ENCODE measurements around the gene CPLX1. TPM values are rescaled to one million over a fixed set of nuclear protein-coding genes. Genes with fewer than 3 reads are reported as not detected.

Gene CPLX1
- total RNA-seq, 4 donors from 2014 or later: 1.8 to 2.4 (median 2.4) TPM; not detected in 1

DNA sequence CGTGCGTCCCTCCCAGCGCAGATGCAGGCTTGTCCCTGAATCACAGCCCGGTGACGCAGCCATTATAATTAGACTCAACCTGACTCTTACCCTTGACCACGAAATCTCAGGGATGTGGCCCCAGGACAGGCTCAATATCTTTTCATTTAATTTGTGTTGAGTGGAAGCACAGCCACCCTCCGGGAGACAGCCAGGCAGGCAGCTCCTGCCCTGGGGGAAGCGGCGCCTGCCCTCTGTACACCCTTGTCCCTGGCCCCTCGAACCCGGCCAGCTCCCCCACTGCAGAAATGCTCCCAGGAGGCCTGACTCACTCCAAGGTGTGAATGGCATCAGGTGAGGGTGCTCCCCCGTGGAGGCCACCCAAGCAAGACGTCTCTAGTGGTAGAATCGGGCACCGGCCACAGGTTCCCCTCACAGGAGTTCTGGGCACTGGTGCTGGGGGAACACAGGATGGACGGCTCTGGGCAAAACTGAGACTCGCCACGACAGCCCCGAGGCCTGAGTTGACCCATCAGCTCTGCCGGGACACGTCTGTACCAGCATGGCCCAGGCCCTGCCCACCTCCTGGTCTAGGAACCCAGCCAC is 2.7 kb downstream of the CPLX1 start:
- H3K36me3 ChIP-seq: no peaks in the 10 kb centered on the region
- peaks cover 0 to 92% of the 10 kb centered on the region in 2 donors for H3K27me3 ChIP-seq
- H3K9me3 ChIP-seq: peaks cover 0 to 8% (median 0%) of the 10 kb centered on the region in 4 donors
- H3K4me1 ChIP-seq: peaks cover 0 to 23% (median 6%) of the 10 kb centered on the region in 4 donors
- DNase-seq (ENCODE audit: low spot score in 2 of 2): no peak
- TF ChIP-seq POLR2A (IDR thresholded peaks at IDR 0.05) (no peak), EP300 (IDR thresholded peaks at IDR 0.05) (no peak)
- TF ChIP-seq, protein P1, sequence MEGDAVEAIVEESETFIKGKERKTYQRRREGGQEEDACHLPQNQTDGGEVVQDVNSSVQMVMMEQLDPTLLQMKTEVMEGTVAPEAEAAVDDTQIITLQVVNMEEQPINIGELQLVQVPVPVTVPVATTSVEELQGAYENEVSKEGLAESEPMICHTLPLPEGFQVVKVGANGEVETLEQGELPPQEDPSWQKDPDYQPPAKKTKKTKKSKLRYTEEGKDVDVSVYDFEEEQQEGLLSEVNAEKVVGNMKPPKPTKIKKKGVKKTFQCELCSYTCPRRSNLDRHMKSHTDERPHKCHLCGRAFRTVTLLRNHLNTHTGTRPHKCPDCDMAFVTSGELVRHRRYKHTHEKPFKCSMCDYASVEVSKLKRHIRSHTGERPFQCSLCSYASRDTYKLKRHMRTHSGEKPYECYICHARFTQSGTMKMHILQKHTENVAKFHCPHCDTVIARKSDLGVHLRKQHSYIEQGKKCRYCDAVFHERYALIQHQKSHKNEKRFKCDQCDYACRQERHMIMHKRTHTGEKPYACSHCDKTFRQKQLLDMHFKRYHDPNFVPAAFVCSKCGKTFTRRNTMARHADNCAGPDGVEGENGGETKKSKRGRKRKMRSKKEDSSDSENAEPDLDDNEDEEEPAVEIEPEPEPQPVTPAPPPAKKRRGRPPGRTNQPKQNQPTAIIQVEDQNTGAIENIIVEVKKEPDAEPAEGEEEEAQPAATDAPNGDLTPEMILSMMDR (IDR thresholded peaks at IDR 0.05): no peak
- 55 to 60% methylated on average over 17 to 20 of the region's 21 CpGs for WGBS, 2 donors
- no peak overlapping the region for H3K27ac ChIP-seq
- no peak overlapping the region for H3K4me3 ChIP-seq

GRCh38 chr4:822361-823175 is 3.4 kb downstream of the CPLX1 start:
- 32 to 36% methylated on average over 18 to 24 of the region's 24 CpGs for WGBS, 2 donors
- Histone ChIP-seq H3K4me3 (no peak overlapping the region), H3K27ac (no peak overlapping the region), H3K9me3 (peaks cover 0 to 8% (median 0%) of the 10 kb centered on the region in 4 donors), H3K36me3 (no peaks in the 10 kb centered on the region), H3K27me3 (peaks cover 0 to 92% of the 10 kb centered on the region in 2 donors), H3K4me1 (peaks cover 0 to 23% (median 6%) of the 10 kb centered on the region in 4 donors)
- TF ChIP-seq, protein P1 (IDR thresholded peaks at IDR 0.05): no peak
- no peak for TF ChIP-seq POLR2A (IDR thresholded peaks at IDR 0.05)
- no peak for TF ChIP-seq EP300 (IDR thresholded peaks at IDR 0.05)
- DNase-seq (ENCODE audit: low spot score in 2 of 2): no peak

DNA sequence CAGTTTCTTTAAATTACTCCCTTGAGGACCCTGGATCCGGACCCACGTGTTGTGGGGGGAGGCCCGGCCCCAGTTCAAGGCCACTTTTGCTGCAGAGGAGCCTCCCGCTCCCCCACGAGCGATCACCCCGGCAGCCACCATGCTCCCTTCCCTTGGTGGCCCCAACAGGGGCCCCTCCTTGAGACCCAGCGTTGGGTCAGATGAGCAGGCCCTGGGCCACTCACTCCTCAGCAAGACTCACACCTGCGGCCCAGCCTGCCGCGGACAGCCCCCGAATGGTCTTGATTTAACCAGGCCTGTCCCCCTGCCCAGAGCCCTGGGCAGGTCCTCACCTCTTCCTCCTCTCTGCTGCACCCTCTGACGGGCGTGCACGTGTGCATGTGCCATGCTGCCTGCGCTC is 4.3 kb downstream of the CPLX1 start:
- TF ChIP-seq, protein P1 (IDR thresholded peaks at IDR 0.05): no peak
- TF ChIP-seq POLR2A (IDR thresholded peaks at IDR 0.05) (no peak), EP300 (IDR thresholded peaks at IDR 0.05) (no peak)
- no peak overlapping the region for H3K4me3 ChIP-seq
- no peak for DNase-seq (ENCODE audit: low spot score in 2 of 2)
- H3K4me1 ChIP-seq: peaks cover 0 to 16% (median 2%) of the 10 kb centered on the region in 4 donors
- H3K27ac ChIP-seq: no peak overlapping the region
- 79 to 88% methylated on average over 13 to 16 of the region's 16 CpGs for WGBS, 2 donors
- H3K9me3 ChIP-seq: peaks cover 0 to 8% (median 0%) of the 10 kb centered on the region in 4 donors
- H3K27me3 ChIP-seq: peaks cover 0 to 85% of the 10 kb centered on the region in 2 donors
- no peaks in the 10 kb centered on the region for H3K36me3 ChIP-seq

DNA sequence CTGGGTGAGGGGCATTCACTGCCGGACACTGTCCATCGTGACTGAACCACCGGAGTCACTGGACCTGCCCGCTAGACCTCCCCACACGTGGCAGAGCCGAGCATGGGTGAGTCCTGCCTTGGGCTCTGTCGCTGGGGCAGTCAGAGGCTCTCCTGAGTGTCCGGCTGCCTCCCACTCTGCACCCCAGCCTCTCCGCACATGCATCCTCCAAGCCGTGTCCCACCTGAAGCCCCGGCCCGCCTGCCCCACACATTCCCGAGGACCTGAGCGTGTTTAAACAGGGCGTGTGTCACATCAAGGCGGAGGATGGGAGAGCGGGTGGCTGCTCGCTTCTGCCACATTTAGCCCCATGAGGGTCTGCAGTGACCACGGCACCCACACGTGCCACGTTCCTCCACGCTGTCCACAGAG is 4.7 kb downstream of the CPLX1 start:
- TF ChIP-seq, protein P1 (IDR thresholded peaks at IDR 0.05): no peak
- no peak for TF ChIP-seq EP300 (IDR thresholded peaks at IDR 0.05)
- TF ChIP-seq POLR2A (IDR thresholded peaks at IDR 0.05): no peak
- Histone ChIP-seq H3K27me3 (peaks cover 0 to 87% of the 10 kb centered on the region in 2 donors), H3K36me3 (no peaks in the 10 kb centered on the region), H3K4me1 (peaks cover 0 to 13% (median 0%) of the 10 kb centered on the region in 4 donors), H3K4me3 (no peak overlapping the region), H3K27ac (no peak overlapping the region), H3K9me3 (peaks cover 0 to 8% (median 0%) of the 10 kb centered on the region in 4 donors)
- 75 to 80% methylated on average over 19 to 22 of the region's 22 CpGs for WGBS, 2 donors
- DNase-seq (ENCODE audit: low spot score in 2 of 2): no peak

Data from tibial nerve (tissue), 4 donors.